ENCODE results near the gene ZC3H7A. TPM values are rescaled to one million over a fixed set of nuclear protein-coding genes. Genes with fewer than 3 reads are reported as not detected.

Gene ZC3H7A
- total and polyA plus RNA-seq, 9 of the 15 experiments (the other 6 are each of a cell fraction or from before 2014, with no cell fraction given), result 19.8 to 49.1 (median 28.2) TPM

DNA sequence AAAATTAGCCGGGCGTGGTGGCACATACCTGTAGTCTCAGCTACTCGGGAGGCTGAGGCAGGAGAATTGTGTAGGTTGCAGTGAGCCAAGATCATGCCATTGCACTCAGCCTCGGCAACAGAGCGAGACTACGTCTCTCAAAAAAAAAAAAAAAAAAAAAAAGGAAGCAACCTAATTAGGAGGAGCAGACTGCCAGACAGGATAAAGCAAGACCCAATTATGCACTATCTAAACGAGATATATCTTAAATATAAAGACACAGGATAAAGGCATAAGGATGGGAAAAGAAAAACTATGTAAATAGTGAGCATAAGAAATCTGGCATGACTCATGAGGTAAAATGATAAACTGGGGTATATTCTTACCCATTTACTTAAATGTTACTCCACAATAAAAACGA lies 59.3 kb downstream of the ZC3H7A start:
- FAIRE-seq (no peak), DNase-seq (ENCODE audit: extremely low read depth in 1 of 4, low spot score in 3 of 4) (no peak), ATAC-seq (no peak)
- H3K4me2 ChIP-seq (ENCODE audit: insufficient read depth, low read length), result no peak overlapping the region
- 79% methylated on average over 8 of the region's 8 CpGs for WGBS (ENCODE audit: insufficient coverage, low coverage, missing lambda C conversion rate)
- TF ChIP-seq MCM2 (IDR thresholded peaks at IDR 0.05; ENCODE audit: low read depth) (no peak), STAT5A (IDR thresholded peaks at IDR 0.05; ENCODE audit: borderline replicate concordance, low read length) (no peak), PHF20 (IDR thresholded peaks at IDR 0.05; ENCODE audit: partially characterized antibody) (no peak), ZNF507 (tag; conservative IDR thresholded peaks at IDR 0.05) (no peak), ZFP30 (CRISPR knock-in tag; IDR thresholded peaks at IDR 0.05; ENCODE audit: borderline replicate concordance) (no peak), CSDE1 (IDR thresholded peaks at IDR 0.05) (no peak), SP1 (CRISPR knock-in tag; IDR thresholded peaks at IDR 0.05) (no peak), EP400 (IDR thresholded peaks at IDR 0.05) (no peak), TEAD4 (IDR thresholded peaks at IDR 0.05; ENCODE audit: low read length) (no peak), TEAD4 (CRISPR knock-in tag; IDR thresholded peaks at IDR 0.05; ENCODE audit: borderline replicate concordance) (no peak), U2AF2 (optimal IDR thresholded peaks at IDR 0.05; ENCODE audit: low read depth, low read length) (no peak), TRIM28 (IDR thresholded peaks at IDR 0.05) (no peak), KDM4B (IDR thresholded peaks at IDR 0.05; ENCODE audit: borderline replicate concordance in 2 of 2, low read depth in 1 of 2) (no peak), ZNF583 (CRISPR knock-in tag; IDR thresholded peaks at IDR 0.05) (no peak)
- TF ChIP-seq, protein P1, sequence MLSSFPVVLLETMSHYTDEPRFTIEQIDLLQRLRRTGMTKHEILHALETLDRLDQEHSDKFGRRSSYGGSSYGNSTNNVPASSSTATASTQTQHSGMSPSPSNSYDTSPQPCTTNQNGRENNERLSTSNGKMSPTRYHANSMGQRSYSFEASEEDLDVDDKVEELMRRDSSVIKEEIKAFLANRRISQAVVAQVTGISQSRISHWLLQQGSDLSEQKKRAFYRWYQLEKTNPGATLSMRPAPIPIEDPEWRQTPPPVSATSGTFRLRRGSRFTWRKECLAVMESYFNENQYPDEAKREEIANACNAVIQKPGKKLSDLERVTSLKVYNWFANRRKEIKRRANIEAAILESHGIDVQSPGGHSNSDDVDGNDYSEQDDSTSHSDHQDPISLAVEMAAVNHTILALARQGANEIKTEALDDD (IDR thresholded peaks at IDR 0.05), result no peak
- TF ChIP-seq, protein P2, sequence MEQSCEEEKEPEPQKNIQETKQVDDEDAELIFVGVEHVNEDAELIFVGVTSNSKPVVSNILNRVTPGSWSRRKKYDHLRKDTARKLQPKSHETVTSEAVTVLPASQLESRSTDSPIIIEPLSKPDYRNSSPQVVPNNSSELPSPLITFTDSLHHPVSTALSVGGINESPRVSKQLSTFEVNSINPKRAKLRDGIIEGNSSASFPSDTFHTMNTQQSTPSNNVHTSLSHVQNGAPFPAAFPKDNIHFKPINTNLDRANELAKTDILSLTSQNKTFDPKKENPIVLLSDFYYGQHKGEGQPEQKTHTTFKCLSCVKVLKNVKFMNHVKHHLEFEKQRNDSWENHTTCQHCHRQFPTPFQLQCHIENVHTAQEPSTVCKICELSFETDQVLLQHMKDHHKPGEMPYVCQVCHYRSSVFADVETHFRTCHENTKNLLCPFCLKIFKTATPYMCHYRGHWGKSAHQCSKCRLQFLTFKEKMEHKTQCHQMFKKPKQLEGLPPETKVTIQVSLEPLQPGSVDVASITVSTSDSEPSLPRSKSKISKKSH (CRISPR knock-in tag; IDR thresholded peaks at IDR 0.05), result no peak
- TF ChIP-seq, protein P3, sequence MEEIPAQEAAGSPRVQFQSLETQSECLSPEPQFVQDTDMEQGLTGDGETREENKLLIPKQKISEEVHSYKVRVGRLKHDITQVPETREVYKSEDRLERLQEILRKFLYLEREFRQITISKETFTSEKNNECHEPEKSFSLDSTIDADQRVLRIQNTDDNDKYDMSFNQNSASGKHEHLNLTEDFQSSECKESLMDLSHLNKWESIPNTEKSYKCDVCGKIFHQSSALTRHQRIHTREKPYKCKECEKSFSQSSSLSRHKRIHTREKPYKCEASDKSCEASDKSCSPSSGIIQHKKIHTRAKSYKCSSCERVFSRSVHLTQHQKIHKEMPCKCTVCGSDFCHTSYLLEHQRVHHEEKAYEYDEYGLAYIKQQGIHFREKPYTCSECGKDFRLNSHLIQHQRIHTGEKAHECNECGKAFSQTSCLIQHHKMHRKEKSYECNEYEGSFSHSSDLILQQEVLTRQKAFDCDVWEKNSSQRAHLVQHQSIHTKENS (CRISPR knock-in tag; IDR thresholded peaks at IDR 0.05), result no peak
- H3K4me3 ChIP-seq, result no peak overlapping the region
- no TSS peak for BruUV-seq (replicated peaks)
- no peak overlapping the region for H3K27ac ChIP-seq (ENCODE audit: extremely low read depth, low read depth, low read length)
- intact Hi-C loops (cut with micrococcal nuclease) (no loop called here), in situ Hi-C loops (cut with MboI) (no loop called here)
- ChIA-PET CTCF (ENCODE audit: low intra/inter-chr PET ratio) (no interaction called here), POLR2A (interaction anchor here (0.6 to 1.0 kb wide), 3 partner anchors 30 to 486 kb away, joined by 3 to 4 read pairs (median 3); no protein-coding TSS in a partner anchor)
- H3K79me2 ChIP-seq (ENCODE audit: control insufficient read depth, insufficient read depth, low read length), result peaks cover 58% of the 10 kb centered on the region
- no peaks in the 10 kb centered on the region for H3K9me1 ChIP-seq (ENCODE audit: control insufficient read depth, insufficient read depth, low read length)
- peaks cover 26% of the 10 kb centered on the region for H4K20me1 ChIP-seq (replicated peaks; ENCODE audit: control insufficient read depth, insufficient read depth, low read length)
- no peaks in the 10 kb centered on the region for H3K9me3 ChIP-seq (replicated peaks; ENCODE audit: control insufficient read depth, insufficient read depth, low read depth, low read length)
- H2AFZ ChIP-seq (ENCODE audit: low read depth, low read length), result no peak overlapping the region
- H3K36me3 ChIP-seq (ENCODE audit: control insufficient read depth, insufficient read depth, low read length), result peaks cover 66% of the 10 kb centered on the region
- no peak overlapping the region for H3K9ac ChIP-seq (ENCODE audit: insufficient read depth in 1 of 2, low read depth in 2 of 2, low read length in 2 of 2)
- H3K27me3 ChIP-seq (ENCODE audit: control insufficient read depth in 2 of 2, insufficient read depth in 2 of 2, low read length in 2 of 2), result no peaks in the 10 kb centered on the region
- H3K4me1 ChIP-seq (replicated peaks in 1 of 2; ENCODE audit: control insufficient read depth in 2 of 2, insufficient read depth in 2 of 2, low read length in 2 of 2), result peaks cover 9 to 26% of the 10 kb centered on the region in 2 experiments; a peak in 4 of 5 replicates
